Measurements from ENCODE around the gene SETDB2.

DNA sequence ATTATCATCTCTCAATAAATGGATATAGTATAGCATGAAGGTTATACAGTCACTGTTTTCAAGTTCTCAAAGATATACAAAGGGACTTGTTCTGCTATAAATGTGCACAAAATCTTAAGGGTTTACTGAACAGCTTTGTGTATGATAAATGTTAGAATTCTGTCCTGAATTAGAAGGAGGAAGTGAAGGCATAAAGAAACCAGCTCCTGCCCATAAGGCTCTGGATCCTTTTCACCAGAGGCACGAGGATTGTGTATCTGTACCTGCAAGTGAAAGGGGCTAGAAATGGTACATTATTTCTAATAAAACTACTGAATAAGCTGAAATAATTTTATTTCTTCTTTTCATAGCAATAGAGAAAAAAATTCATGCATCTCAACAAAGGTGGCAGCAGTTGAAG lies 84.1 kb downstream of the SETDB2 start:
- TF ChIP-seq, protein P1, sequence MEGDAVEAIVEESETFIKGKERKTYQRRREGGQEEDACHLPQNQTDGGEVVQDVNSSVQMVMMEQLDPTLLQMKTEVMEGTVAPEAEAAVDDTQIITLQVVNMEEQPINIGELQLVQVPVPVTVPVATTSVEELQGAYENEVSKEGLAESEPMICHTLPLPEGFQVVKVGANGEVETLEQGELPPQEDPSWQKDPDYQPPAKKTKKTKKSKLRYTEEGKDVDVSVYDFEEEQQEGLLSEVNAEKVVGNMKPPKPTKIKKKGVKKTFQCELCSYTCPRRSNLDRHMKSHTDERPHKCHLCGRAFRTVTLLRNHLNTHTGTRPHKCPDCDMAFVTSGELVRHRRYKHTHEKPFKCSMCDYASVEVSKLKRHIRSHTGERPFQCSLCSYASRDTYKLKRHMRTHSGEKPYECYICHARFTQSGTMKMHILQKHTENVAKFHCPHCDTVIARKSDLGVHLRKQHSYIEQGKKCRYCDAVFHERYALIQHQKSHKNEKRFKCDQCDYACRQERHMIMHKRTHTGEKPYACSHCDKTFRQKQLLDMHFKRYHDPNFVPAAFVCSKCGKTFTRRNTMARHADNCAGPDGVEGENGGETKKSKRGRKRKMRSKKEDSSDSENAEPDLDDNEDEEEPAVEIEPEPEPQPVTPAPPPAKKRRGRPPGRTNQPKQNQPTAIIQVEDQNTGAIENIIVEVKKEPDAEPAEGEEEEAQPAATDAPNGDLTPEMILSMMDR (IDR thresholded peaks at IDR 0.05), result no peak
- TF ChIP-seq NR2C2 (CRISPR knock-in tag; IDR thresholded peaks at IDR 0.05) (no peak), ZNF396 (CRISPR knock-in tag; IDR thresholded peaks at IDR 0.05; ENCODE audit: borderline replicate concordance) (no peak), JUN (CRISPR knock-in tag; IDR thresholded peaks at IDR 0.05) (no peak), IRF2 (CRISPR knock-in tag; IDR thresholded peaks at IDR 0.05; ENCODE audit: borderline replicate concordance, low read depth) (no peak), KAT7 (CRISPR knock-in tag; IDR thresholded peaks at IDR 0.05; ENCODE audit: borderline replicate concordance) (no peak), ESRRA (CRISPR knock-in tag; IDR thresholded peaks at IDR 0.05; ENCODE audit: borderline replicate concordance) (no peak)
- TF ChIP-seq, protein P2, sequence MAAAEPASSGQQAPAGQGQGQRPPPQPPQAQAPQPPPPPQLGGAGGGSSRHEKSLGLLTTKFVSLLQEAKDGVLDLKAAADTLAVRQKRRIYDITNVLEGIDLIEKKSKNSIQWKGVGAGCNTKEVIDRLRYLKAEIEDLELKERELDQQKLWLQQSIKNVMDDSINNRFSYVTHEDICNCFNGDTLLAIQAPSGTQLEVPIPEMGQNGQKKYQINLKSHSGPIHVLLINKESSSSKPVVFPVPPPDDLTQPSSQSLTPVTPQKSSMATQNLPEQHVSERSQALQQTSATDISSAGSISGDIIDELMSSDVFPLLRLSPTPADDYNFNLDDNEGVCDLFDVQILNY (CRISPR knock-in tag; IDR thresholded peaks at IDR 0.05), result no peak
